Right hindlimb (tissue), 1 donor: ENCODE results near the gene SMIM24.
"Not testable (repeated sequence)": the region's sequence is repeated elsewhere in the genome, so short reads cannot be mapped to it uniquely, and the experiment has no call there.

Experiments used
- DNase-seq: peaks from one replicate; pipeline ENCODE4 v3.0.0-alpha.2; 2018

SMIM24 gene

DNA sequence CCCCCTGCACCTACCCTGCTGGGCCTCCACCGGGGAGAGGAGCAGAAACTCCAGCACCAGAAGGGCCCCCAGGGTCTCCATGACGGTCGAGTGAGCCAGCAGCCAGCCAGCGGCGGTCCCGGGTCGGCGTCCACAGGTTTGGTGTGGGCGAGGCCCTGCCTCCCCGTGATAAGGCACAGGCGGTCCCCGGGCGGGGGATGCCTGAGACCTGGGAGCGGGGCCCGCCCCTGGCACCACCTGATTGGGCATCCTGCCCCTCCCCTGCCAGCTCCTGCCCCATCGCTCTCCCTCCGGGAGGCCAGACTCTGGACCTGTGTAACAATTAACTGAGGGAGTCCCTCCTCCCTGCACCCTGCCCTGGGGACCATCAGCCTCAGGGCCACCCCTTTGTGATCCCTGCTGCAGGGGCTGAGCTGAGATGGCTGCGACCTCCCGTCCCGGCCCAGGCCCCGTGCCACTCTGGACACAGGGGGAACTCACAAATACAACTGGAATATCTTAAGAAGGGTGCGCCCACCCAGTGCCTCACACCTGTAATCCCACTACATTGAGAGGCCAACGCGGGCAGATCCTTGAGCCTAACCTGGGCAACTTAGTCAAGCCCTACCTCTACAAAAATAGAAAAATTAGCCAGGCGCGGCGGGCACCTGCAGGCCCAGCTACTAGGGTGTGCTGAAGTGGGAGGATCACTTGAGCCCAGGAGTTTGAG, at the start of gene SMIM24:
Gene SMIM24 (minus strand): TSS at position 143 of the 709 bp plus-strand sequence. CDS start 62 bp downstream, at position 81.
- DNase-seq = no peak

GRCh38 chr19:3529299-3529698, 49.0 kb upstream of the SMIM24 start:
- not testable (repeated sequence) for DNase-seq

- no peak for DNase-seq
Observed at GRCh38 chr19:3528539-3529211, 48.4 kb upstream of the SMIM24 start.

GRCh38 chr19:3528080-3528479, 47.8 kb upstream of the SMIM24 start:
- no peak for DNase-seq

GRCh38 chr19:3527238-3527910, 47.0 kb upstream of the SMIM24 start:
- DNase-seq = no peak

GRCh38 chr19:3526507-3527237, 46.3 kb upstream of the SMIM24 start:
- no peak for DNase-seq

DNA sequence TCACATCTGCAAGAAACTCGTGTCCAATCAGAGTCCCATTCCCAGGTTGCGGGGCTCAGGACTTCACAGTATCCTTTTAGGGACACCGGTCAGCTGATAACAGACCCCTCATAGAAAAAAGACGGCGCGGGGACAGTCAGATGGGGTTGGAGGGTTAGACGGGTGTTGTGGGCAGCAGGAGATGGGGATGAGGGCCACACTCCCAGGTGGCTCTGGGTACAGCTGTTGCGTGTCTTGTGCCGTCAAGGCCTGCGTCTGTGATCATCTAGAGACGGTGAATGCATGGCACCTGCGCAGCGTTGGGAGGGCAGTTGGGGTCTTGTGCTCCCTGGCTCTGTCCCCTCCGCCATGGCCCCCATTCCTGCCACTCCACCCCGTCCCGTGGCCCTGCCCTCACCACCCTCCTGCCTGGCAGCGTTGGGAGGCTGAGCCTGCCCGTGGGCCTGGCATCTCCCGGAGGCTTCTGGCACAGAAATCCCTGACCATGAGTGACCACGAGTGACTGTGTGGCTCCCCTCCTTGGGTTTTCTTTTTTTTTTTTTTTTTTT, 44.7 kb upstream of the SMIM24 start:
- no peak for DNase-seq

GRCh38 chr19:3524078-3524842, 43.9 kb upstream of the SMIM24 start:
- no peak for DNase-seq

DNA sequence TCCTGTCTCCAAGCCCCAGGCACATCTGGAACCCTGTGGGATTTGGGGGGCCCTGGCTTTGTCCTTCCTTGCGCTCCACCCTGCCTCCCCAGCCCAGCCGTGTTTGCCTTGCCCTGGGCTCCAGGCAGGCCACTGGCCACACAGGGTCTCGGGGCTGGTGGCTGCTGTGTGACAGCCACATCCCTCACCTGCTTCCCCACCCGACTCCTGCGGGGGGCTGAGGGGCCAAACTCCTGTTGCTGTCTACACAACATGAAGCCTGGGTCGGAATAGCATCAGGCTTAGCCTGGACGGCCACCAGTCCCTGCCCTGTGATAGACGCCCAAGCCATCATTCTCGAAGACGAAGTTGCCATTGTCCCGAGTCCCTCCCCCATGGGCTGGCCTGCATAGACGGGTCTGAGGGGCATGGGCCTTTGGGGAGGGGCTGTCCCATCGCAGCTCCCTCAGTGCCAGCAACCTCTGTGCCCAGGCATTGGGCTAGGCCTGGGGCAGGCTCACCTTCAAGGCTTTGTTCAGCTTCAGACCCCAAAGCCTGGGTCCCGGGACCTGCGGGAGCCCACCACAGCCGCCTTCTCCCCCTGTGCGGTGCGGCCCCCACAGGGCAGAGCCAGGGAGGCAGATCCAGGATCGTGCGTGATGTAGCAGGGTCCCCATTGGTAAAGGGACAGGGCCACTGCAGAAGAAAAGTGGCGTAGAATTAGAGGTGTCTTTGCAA, 43.2 kb upstream of the SMIM24 start:
- no peak for DNase-seq

DNA sequence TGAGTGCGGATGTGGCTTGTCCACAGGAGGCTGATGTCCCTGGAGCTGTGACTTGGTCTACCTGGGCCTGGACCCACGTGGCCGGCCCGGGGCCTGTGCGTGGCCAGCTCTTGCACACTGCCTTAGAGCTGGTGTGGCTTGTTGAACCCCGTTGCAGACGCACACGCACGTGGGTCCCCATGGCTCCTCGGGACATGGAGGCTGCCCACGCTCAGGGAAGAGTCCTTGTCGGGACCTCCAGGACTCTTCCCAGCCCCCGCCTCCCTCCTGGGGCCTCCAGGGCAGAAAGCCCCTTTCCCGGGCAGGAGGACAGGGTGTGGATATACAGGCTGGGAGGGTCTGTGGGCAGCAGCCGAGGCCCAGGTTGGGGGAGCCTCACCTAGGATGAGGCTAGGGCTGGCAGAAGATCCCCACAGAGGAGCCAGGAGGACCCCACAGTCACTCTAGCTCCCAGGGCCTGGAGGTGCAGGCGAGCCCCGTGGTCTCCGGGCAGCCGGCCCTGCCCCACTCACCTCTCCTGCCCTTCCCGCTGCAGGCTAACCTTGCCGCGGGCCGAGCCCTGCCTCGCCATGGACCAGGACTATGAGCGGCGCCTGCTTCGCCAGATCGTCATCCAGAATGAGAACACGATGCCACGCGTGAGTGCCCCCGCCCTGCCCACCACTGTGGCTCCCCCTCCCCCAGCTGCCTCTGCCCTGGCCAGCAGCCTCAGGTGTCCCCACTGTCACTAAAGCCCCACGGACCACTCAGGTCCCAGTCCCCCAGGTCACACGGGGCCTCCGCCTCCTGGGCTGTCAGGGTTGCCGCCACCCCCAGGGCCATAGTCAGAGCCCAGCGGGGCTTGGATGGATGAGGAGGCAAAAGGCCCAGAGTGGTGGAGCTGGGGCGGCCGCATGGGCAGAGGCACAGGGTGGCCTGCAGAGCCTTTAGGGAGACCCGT, 42.4 kb upstream of the SMIM24 start:
- no peak for DNase-seq

DNA sequence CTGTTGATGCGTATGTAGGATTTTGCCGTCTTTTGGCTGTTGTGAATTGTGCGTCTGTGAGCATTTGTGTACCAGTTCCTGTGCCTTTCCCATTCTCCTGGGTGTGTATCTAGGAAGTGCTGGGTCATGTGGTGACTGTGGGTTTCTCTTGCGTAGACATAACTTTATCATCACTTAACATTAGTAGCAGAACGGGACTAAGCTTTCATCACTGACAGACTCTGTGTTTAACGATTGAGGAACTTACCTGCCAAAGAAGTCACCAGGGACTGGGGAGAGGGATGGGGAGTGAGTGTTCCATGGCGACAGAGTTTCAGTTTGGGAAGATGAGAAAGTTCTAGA, 40.8 kb upstream of the SMIM24 start:
- no peak for DNase-seq

DNA sequence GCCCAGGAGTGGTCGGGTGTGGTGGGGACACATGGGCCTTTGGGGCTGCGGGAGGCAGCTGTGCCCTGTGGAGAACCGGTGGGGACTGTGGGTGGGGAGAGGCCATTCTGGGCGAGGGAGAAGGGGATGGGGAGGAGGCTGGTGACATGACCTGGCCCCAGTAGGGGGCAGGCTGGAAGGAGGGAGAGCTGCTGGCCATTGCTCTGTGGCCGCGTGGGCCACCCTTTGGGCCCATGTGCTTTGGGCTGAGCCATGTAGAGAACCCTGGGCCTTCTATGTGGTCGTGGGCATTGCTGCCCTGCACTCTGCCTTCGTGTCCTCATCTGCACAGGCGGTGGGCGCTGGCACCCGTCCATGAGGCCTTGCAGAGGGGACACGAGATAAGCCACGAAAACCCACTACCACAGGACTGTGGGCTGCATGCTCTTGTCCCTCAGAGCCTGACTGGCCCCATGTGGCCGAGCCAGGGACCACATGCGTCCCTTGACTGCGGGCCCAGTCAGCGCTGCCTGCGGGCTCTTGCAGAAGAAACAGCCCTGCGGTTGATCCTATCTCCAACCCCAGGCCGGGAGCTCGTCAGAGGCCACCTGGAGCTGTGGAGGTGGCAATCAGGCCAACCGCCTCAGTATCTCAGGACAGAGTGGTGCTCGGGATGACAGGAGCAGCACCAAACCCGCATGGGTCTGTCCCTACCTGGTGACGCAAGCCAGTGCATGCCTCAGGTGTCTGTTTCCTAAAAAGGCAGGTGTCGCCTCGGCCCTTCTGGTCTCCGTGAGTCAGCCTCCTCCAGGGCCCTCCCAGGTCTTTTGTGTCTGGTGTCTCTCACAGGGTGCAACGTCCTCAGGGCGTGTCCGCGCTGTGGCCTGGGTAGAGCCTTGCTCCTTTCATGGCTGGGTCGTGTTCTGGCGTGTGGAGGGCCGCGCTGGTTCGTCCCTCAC, 40.1 kb upstream of the SMIM24 start:
- DNase-seq = no peak

GRCh38 chr19:3519126-3519525, 38.8 kb upstream of the SMIM24 start:
- DNase-seq = no peak

GRCh38 chr19:3518659-3519058, 38.3 kb upstream of the SMIM24 start:
- DNase-seq = no peak

GRCh38 chr19:3518255-3518654, 37.9 kb upstream of the SMIM24 start:
- no peak for DNase-seq

DNA sequence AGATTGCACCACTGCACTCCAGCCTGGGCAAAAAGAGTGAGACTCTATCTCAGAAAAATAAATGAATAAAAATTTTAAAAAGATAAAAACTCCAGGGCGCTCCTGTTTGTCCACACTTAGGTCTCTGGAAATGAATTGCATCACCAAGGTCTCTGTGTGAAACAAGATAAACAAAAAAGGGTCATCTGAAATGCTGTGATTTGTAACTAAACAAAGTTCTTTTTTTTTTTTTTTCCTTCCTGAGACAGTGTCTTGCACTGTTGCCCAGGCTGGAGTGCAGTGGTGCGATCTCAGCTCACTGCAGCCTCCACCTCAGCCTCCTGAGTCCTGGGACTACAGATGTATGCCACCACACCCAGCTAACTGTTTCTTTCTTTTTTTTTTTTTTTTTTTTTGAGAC, 37.3 kb upstream of the SMIM24 start:
- DNase-seq = no peak

GRCh38 chr19:3516675-3517207, 36.4 kb upstream of the SMIM24 start:
- DNase-seq = no peak

- DNase-seq = no peak
Observed at GRCh38 chr19:3515891-3516422, 35.6 kb upstream of the SMIM24 start.

DNA sequence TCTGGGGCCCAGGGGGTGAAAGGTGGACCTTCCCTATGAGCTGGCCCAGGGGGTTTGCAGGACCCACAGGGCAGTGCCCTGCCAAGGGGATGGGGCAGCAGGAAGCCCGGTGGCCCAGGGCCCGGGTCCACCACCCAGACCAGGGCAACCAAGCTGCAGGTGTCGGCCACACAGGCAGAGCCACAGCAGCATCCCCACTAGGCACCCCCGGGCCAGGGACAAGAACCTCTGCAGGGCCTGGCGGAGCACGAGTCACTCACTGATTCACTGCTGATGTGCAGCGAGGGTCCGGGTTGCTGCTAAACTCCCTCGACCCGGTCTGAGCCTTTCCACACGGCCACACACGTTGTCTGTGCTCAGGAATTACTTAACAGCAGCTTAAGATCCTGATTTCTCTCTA, 34.6 kb upstream of the SMIM24 start:
- DNase-seq = no peak
